Measurements from ENCODE around the gene ODF2L.
"Not testable (repeated sequence)": the region's sequence is repeated elsewhere in the genome, so short reads cannot be mapped to it uniquely, and the experiment has no call there.

ODF2L gene

DNA sequence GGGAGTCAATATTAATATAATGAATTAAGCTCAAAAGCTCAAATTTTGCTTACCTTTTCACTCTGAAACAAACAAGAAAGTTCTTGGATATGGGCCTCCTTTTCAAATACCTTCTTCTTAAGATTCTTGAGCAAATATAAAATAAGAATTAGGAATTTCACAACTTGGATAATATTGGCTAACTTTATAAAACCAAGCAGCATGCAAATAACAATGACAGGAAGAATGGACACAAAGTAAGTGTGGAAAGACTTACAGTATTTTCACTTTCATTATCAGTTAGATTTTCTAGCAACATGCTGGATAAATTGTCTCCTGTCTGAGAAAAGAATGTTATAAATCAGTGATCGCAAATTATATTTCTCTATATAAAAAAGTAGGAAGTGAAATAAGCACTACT is 13.2 kb downstream of the ODF2L start:
- no peak for DNase-seq

DNA sequence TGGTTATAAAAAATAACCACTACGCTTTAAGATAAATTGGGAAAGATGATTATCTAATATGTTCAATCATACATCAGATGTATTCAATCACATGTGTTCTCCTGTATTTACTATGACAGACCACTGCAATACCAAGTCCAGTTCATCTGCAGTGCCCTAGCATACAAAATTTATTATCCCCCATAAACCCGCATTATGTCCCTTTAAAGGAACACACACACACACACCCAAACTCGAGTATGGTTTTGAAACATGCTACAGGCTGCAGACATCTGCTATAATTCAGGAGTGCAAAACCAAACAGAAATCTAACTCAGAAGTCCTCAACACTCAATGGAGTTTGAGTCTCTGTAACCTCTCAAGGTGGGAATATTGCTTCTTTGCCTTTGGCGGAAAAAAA is 14.9 kb downstream of the ODF2L start:
- DNase-seq = no peak

DNA sequence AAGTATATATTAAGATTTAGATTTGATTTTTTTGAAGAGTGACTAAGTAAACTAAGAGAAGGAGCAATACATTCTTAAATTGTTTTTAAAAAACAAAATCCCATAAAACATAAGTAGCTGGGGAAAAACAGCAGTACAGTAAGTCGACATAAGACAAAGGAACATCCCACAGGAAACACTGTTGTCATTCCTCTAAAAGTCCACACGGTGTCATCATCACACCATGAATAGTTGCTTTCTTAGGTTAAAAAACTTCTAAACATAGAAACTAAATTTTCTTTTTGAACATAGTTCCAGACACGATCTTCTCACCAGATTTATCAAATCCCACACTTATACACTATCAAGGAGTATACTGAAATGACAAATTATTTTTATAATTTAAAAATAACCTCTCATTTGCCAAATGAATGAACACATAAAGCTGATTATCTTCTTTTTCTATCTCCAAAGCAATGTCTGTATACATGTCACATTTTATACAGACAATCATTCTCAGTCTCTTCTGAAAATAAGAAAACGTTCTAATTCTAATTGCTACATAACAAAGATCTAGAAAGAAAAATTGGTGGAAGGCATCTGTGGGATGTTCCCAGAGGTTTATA is 15.8 kb downstream of the ODF2L start:
- peak; percentile 43 for DNase-seq

DNA sequence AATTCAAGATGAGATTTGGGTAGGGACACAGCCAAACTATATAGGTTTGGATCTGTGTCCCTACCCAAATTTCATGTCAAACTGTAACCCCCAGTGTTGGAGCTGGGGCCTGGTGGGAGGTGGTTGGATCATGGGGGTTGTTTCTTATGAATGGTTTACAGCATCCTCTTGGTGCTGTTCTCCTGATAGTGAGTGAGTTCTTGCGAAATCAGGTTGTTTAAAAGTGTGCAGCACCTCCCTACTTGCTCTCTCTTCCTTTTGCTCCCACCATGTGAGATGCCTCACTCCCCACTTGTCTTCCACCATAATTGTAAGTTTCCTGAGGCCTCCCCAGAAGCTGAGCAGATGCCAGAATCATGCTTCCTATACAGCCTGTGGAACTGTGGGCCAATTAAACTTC is 17.3 kb downstream of the ODF2L start:
- no peak for DNase-seq

DNA sequence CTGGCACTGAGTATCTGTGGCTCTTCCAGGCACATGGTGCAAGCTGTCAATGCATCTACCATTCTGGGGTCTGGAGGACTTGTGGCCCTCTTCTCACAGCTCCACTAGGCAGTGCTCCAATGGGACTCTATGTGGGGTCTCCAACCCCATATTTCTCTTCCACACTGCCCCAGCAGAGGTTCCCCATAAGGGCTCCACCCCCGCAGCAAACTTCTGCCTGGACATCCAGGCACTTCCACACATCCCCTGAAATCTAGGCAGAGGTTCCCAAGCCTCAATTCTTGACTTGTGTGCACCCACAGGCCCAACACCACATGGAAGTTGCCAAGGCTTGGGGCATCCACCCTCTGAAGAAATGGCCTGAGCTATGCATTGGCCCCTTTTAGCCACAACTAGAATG is 18.8 kb downstream of the ODF2L start:
- DNase-seq = no peak

DNA sequence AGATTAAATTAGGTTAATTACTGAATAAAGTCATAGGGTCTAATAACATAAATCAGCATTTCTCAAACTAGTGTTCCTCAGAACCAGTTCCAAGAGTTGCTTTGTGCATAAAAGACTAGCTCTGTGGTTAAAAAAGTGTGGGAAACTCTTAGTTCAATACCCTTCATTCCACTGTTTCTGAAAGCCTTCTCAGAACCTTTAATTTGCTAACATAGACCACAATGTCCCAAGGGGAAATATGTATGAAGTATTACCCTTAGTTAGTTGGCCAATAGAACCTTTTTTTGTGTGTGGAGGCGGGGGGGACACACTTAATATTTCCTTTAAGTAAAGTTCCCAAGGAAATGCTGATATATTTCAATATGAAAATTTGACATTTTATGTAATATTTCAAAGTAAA is 20.4 kb downstream of the ODF2L start:
- no peak for DNase-seq

DNA sequence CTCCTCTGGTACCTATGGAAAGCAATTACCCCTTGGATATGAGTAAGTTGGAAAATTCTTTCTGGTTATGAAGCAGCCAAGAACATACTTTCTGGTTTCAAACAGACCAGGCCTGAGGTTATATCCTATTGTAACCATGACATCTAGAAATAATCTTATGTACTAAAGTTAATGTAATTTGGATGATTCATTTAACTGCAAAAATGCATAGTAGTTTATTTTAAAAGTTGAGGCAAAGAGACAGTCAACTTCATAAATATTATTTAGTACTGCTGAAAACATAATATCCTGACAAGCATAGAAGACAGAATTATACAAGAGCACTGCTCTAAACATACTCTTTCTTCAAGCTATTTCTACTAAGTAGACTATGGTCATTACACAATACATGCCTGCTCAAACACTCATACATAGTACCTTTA is 25.5 kb downstream of the ODF2L start:
- DNase-seq = no peak

DNA sequence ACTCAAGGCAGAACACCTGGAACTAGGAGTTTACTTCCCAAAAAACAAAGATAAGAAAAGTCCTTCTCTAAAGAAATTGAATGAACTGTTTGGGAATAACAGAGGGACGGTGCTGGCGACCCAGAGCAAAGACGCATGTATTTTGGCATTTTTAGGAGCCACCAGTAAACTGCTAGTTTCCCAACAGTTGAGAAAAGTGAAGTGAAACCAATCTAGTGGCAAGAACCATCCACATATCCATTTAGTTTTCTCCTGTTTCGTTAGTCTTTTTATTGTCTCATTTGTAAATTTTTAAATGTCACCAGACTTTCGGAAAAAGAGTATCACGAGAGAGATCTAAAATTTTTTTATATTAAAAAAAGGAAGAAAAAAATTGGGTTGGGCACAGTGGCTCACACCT is 30.2 kb downstream of the ODF2L start:
- DNase-seq = no peak

DNA sequence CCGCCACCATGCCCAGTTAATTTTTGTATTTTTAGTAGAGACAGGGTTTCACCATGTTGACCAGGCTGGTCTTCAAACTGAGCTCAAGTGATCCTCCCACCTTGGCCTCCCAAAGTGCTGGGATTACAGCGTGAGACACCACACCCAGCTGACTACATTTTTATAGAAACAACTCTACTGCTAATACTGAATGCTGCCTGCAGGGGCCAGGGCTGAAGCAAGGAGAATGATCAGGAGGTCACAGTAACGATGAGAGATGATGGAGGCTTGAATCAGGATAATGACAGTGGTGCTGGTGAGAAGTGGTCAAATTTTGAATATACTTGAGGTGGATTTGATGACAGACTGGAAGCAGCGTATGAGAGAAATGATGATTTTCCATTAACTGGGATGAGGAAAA is 33.3 kb downstream of the ODF2L start:
- DNase-seq = no peak

DNA sequence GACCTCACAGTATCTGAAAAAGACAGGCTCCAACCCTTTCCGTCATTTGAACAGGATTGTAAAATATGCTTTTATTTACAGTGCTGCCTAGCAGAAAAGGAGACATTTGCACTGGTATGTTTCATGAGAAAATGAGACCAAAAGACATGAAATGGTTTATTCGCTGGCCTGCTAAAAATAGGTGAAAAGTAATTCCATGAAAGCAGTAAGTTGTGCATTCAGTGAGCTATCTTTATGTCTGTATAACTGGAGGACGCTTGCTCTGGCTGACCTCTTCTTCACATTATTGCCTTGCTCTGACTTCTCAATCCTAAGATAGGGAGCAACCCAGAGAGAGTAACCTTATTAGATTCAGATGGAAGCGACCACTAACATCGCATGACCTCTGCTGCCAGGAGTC is 38.3 kb downstream of the ODF2L start:
- DNase-seq = no peak

DNA sequence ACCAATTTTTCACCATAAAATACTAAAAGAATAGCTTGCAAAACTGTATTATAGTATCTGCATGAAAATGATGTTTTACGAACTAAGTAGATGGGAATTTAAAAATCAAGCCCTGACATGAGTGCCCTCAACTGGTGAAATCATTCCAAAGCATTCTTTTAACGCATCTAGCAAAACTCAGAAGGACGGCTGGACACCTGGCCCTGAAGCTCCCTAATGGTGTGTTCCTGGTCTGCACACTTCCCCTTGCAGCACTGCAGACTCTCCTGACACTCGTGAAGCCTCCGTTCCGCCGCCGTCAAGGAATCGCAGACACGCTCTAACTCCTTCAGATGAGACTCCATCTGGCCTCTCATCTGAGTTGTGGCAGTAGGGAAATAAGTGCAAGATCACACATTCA is 39.9 kb downstream of the ODF2L start:
- no peak for DNase-seq

DNA sequence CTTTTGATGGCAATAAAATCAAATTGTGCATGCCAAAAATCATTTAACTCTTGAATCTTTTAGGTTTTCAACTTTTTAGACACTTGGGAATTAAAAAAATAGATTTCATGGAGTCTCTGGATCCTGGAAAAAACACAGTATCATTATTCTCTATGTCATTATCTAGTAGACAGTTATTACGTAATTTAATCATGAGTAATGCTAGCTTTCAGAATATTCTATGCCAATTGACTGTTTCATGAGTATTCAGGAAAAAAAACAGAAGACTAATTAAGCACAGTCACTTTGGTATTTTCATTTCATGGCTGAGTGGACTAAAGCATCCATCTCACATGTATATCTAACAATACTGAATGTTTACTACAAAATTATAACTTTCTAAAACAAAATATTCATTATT is 44.0 kb downstream of the ODF2L start:
- DNase-seq = no peak

DNA sequence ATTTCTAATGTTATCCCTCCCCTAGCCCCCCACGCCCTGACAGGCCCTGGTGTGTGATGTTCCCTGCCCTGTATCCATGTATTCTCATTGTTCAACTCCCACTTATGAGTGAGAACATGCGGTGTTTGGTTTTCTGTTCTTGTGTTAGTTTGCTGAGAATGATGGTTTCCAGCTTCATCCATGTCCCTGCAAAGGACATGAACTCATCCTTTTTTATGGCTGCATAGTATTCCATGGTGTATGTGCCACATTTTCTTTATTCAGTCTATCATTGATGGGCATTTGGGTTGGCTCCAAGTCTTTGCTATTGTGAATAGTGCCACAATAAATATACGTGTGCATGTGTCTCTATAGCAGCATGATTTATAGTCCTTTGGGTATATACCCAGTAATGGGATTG is 45.9 kb downstream of the ODF2L start:
- not testable (repeated sequence) for DNase-seq

DNA sequence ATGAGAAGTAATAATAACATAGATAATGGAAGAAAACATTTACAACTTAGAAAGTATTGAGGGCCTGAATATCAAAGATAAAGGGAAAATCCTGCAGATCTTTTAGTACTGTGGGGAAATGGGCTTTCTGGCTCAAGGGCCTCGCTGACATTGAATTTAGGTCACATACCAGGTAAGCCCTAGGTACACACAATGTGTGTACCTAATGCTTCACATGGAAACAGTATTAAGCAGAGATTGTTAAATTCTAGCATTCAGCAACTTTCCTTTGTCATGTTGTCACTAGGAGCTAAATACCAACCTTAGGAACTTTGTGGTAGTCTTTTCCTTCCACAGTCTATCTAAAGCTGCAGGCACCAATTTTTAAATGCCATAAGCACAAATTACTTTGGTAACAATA is 49.7 kb downstream of the ODF2L start:
- DNase-seq = no peak

DNA sequence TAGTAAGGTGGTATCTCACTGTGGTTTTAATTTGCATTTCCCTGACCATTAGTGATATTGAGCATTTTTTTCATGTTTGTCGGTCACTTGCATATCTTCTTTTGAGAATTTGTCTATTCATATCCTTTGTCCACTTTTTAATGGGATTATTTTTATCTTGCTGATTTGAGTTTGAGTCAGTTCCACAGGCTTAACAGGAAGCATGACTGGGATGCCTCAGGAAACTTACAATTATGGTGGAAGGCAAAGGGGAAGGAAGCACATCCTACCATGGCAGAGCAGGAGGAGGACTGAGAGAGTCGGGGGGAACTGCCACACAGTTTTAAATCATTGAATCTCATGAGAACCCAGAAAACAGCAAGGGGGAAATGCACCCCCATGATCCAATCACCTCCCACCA is 51.1 kb downstream of the ODF2L start:
- DNase-seq = no peak

DNA sequence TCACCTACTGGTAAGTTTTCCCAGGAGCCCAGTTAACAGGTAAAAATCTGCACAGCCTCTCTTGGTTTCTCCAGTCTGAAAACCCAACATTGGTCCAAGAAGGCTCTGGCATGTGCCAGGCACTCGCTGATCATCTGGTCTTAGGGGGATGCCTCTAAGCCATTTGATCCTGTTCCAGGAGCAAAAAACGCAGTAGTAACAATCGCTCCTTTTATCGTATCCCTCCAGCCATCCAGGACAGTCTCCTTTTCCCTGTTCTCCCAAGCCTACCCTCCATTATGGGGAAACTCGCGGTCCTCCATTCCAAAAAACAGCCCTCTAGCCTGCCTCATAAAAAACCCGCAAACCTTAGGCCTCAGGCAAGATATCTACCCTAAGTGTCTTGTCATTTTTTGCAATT is 56.2 kb downstream of the ODF2L start:
- no peak for DNase-seq

DNA sequence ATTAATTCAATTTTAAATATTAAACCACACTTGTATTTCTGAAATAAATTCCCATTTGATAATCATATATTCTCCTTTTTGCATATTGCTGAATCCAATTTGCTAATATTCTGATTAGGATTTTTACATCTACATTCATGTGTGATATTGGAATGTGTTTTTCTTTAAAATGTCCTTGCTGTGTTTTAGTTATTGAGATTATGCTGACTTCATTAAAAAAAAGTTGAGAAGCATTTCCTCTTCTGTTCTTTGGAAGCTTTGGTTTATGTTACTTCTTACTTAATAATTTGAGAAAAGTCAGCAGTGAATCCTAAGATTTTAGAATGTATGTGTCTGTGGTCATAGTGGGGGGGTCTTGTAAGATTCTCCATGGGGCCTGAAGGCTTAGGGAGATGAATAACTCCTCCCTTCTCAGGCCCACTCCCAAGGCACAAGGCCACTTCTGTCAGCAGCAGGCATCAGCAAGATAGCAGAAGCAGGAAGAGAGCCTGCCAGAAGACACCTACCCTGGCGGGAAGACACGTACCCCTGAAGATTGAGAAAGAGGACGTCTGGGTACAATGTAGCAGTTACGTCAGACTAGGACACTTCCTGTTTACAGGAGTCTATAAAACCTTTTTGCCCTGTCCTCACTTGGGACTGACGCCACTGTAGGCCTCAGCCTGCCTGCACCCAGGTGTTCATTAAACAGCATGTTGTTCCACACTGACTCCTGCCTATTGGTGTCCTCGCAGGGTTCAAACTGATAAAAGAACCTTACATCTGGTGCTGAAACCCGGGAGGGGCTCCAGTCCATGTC is 56.9 kb downstream of the ODF2L start:
- DNase-seq = no peak

DNA sequence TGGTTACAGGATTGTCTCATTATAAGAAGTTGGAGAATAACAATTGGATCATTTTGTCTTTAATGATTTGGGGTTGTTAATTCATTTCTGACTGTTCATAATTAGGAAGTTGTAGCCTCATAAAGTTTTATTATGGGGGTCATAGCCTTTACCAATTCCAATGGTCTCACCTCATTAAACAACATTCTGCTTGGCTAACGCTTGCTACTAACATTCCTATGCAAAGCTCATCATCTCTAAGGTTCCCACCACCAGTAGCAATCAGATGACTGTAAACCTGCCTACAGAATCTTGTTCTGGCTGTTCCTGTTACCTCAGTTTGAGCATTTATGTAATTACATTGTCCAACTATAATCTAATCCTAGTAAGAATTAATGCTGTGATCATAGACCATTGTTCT is 60.2 kb downstream of the ODF2L start:
- DNase-seq = no peak

DNA sequence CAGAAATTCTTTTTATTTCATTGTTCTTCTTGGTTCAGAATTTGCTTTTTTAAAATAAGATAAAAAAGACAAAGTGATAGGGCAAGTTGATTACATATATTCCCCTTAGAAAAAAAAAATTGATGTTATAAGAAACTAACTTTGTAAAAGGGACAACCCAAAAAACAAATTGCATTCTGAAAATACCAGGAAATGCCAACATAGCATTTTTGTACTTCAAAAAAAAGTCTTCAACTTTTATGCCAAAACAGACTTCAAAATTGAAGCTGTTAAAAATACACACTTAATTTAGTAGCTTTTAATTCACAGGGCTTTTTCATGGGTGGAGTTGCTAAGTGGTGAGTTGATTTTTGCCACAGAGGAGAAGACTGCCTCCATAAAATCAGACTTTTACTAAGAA is 70.9 kb downstream of the ODF2L start:
- DNase-seq = no peak

DNA sequence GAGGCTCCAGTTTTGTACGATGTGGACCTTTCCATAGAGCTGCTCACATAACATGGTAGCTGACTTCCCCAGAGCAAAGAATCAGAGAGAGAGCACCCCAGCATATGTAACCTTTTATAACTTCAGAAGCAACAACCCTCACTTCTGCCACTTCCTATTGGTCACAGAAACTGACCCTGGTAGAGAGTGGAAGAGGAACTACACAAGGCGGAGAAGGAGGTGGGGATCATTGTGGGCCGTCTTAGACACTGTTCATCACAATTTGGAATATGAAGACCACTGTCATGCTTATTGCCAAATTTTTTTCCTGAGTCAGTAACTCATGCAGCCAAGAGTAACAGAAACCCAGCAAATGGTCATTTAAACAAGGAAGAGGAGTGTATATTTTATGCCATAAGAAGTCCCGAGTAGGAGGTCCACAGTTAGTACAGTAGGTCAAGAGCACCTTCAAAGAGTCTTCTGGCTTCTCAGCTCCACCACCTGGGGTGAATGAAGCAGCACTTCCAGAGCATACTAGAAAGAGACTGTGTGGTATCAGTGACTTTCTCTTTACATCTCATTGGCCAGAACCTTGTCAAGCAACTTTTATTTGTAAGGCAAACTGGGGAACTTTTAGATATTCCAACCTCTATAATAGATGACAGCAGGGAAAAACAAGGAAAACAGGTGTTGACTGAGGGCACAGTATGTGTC is 71.8 kb downstream of the ODF2L start:
- DNase-seq = no peak

DNA sequence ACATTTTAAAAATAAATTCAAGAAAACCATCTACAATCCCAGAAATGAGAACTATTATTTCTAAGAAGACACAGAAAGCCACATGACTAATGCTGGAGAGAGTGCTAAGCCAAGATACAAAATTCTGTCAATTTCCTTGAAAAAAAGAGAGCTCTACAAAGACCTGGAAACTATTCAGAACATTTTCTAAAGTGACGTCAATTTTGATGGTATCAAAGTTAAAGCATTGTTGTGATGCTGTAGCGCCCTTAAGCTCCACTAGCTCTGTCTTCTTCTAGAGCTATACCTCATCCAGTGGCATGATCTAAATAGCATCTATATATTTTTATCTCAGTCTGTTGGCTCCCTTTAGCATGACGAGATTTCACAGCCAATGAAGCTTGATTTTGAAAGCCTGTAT is 73.9 kb downstream of the ODF2L start:
- no peak for DNase-seq

DNA sequence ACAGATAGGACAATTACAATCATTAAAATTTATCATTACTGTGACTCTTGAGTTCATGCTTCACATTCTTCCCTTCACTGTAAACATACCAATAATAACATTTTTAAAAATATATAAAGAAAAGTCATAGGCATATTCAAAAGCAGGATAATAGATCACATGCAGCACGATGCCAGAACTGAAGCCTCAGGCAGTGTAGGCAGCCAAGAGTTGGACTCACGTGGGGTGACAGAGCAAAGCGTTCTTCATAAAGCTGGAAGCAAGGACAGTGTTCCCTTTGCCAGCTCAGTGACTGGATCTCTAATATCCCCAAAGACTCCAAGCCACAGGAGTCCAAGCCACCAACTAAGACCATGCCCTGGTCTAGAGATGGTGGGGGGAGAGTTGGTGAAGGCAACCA is 77.7 kb downstream of the ODF2L start:
- DNase-seq = no peak

DNA sequence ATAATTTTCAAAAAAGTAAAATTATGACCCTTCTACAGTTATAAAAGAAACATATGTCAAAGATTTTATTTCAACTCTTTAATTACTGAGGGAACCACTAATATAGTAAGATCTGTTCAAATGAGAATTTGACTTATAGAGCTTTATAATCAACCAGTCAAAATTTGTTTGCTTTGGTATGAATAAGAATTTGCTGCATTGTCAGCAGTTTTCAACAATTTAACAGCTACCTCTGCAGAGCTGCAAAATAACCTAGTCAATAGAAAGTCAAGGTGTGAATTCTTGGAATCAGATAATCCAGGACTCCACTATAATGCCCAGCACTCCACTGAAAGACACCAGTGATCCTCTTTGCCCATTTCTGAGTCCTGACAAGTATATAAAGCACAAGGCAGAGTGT is 78.2 kb downstream of the ODF2L start:
- no peak for DNase-seq

DNA sequence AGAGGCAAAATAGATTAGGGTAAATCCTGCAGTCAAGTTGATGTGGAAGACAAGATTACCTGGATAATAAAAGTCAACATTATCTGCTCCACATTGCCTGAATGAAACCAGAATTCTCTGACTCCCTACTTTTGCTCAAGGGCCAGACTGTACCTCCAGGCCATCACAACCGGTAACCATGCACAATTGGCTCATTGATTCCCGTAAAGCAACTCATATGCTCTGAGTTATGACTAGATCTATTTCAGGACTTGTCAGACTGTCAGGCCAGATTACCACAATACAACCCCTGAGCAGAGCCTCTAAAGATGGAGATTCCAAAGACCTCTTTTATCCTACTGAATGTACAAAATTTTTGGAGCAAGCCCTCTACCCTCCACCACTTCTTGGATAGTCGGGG is 90.4 kb downstream of the ODF2L start:
- no peak for DNase-seq
